Progenitor cell of endocrine pancreas (in vitro differentiated cells): Measurements from ENCODE around the gene TMEM98. TPM values are rescaled to one million over a fixed set of nuclear protein-coding genes. Genes with fewer than 3 reads are reported as not detected.
"Not testable (repeated sequence)": the region's sequence is repeated elsewhere in the genome, so short reads cannot be mapped to it uniquely, and the experiment has no call there.

Experiments used
- DNase-seq: peaks from one replicate; pipeline ENCODE4 v3.0.0; 2021; ENCODE audit warnings: low spot score; ENCODE audit not compliant: unreplicated experiment
- H3K27ac Mint-ChIP-seq: 2 replicates; pipeline ENCODE4 v1.8.0; 2021; ENCODE audit warnings: mild to moderate bottlenecking, moderate library complexity, mixed read lengths
- H3K27me3 Mint-ChIP-seq: 2 replicates; pipeline ENCODE4 v1.8.0; 2021; ENCODE audit warnings: mixed read lengths
- H3K36me3 Mint-ChIP-seq: 2 replicates; pipeline ENCODE4 v1.8.0; 2022; ENCODE audit warnings: mixed read lengths; ENCODE audit not compliant: insufficient read depth
- H3K4me1 Mint-ChIP-seq: 2 replicates; pipeline ENCODE4 v1.8.0; 2021; ENCODE audit warnings: low read depth, mixed read lengths
- H3K4me3 Mint-ChIP-seq: 2 replicates; pipeline ENCODE4 v1.8.0; 2021; ENCODE audit warnings: low read depth, mild to moderate bottlenecking, moderate library complexity, mixed read lengths
- H3K9me3 Mint-ChIP-seq: 2 replicates; pipeline ENCODE4 v1.8.0; 2021; ENCODE audit warnings: low read depth, mixed read lengths
- total RNA-seq: library from RNA; stranded (reverse); gene quantifications from 2 replicates; pipeline ENCODE4 v1.2.1, GENCODE V29; 2021
- TF ChIP-seq, protein P1 (sequence below): fragments of 200-600 bp; sonication (generic); IDR thresholded peaks from one replicate; pipeline ENCODE4 v1.5.0; 2021; ENCODE audit warnings: antibody characterized with exemption, mild to moderate bottlenecking; ENCODE audit not compliant: unreplicated experiment

TMEM98 gene
- total RNA-seq, 1 donor from 2014 or later = 181 TPM

GRCh38 chr17:32926183-32926582 is 1.8 kb upstream of the TMEM98 start:
- Mint-ChIP-seq H3K9me3 (no peaks in the 10 kb centered on the region), H3K36me3 (peaks cover 1% of the 10 kb centered on the region), H3K4me1 (peaks cover 10% of the 10 kb centered on the region), H3K4me3 (no peak overlapping the region), H3K27ac (no peak overlapping the region), H3K27me3 (no peaks in the 10 kb centered on the region)
- DNase-seq = no peak
- TF ChIP-seq, protein P1, sequence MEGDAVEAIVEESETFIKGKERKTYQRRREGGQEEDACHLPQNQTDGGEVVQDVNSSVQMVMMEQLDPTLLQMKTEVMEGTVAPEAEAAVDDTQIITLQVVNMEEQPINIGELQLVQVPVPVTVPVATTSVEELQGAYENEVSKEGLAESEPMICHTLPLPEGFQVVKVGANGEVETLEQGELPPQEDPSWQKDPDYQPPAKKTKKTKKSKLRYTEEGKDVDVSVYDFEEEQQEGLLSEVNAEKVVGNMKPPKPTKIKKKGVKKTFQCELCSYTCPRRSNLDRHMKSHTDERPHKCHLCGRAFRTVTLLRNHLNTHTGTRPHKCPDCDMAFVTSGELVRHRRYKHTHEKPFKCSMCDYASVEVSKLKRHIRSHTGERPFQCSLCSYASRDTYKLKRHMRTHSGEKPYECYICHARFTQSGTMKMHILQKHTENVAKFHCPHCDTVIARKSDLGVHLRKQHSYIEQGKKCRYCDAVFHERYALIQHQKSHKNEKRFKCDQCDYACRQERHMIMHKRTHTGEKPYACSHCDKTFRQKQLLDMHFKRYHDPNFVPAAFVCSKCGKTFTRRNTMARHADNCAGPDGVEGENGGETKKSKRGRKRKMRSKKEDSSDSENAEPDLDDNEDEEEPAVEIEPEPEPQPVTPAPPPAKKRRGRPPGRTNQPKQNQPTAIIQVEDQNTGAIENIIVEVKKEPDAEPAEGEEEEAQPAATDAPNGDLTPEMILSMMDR = no peak

GRCh38 chr17:32926789-32927188 is 1.2 kb upstream of the TMEM98 start:
- H3K27me3 Mint-ChIP-seq, H3K27ac Mint-ChIP-seq, H3K9me3 Mint-ChIP-seq, H3K4me1 Mint-ChIP-seq, H3K36me3 Mint-ChIP-seq, DNase-seq: not testable (repeated sequence)
- H3K4me3 Mint-ChIP-seq = peak overlapping the region; percentile 84

DNA sequence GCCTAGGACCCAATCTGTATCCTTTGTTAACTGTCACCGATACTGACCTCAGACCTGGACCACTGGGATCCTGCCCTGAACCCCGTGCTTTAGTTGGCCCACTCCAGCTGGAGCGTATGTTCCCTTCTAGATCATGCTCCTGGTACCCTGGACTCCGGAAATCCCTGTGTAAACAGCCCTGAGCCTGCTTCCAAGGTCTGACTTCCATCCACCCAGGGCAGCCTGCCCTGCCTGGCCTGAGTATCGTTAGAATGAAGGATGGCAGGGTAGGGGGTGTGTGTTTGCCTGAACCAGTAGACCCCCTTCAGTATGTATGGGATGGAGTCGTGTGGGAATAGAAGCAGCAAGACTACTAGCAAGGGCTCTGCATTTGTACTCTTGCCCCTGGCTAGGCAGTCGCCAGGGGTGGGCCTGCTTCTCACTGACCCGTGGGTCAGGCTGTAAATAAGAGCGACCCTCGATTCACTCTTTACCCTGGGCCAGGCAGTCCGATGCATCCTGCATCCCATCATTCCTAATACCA is 691 bp upstream of the TMEM98 start:
- Mint-ChIP-seq H3K27me3 (no peaks in the 10 kb centered on the region), H3K36me3 (peaks cover 8% of the 10 kb centered on the region), H3K9me3 (no peaks in the 10 kb centered on the region), H3K27ac (peak overlapping the region; percentile 95), H3K4me3 (peak overlapping the region; percentile 84), H3K4me1 (peaks cover 10% of the 10 kb centered on the region)
- no peak for DNase-seq
- TF ChIP-seq, protein P1 = no peak

- H3K4me1 Mint-ChIP-seq = peaks cover 11% of the 10 kb centered on the region
- H3K9me3 Mint-ChIP-seq = no peaks in the 10 kb centered on the region
- H3K4me3 Mint-ChIP-seq = no peak overlapping the region
- no peak overlapping the region for H3K27ac Mint-ChIP-seq
- no peaks in the 10 kb centered on the region for H3K27me3 Mint-ChIP-seq
- H3K36me3 Mint-ChIP-seq = peaks cover 15% of the 10 kb centered on the region
- TF ChIP-seq, protein P1 = no peak
- no peak for DNase-seq
Observed at GRCh38 chr17:32928586-32929535, 908 bp downstream of the TMEM98 start.

- Mint-ChIP-seq H3K36me3 (peaks cover 16% of the 10 kb centered on the region), H3K27ac (peak overlapping the region; percentile 20), H3K4me3 (no peak overlapping the region), H3K4me1 (peaks cover 11% of the 10 kb centered on the region), H3K27me3 (no peaks in the 10 kb centered on the region), H3K9me3 (no peaks in the 10 kb centered on the region)
- TF ChIP-seq, protein P1 = no peak
- DNase-seq = no peak
Observed at GRCh38 chr17:32929588-32929987, 1.6 kb downstream of the TMEM98 start.
